ENCODE results near the gene NRDC. TPM values are rescaled to one million over a fixed set of nuclear protein-coding genes. Genes with fewer than 3 reads are reported as not detected.

NRDC gene
- total RNA-seq, 1 donor from 2014 or later = 94.3 TPM

GRCh38 chr1:51871351-51871975 is 7.1 kb downstream of the NRDC start:
- H3K27me3 ChIP-seq = no peaks in the 10 kb centered on the region
- intact Hi-C loops (cut with DNase I) = loop anchor here (10.0 kb wide), 1 partner anchor 823 kb away; the partner anchor contains the start of gene COA7
- H3K4me3 ChIP-seq = no peak overlapping the region
- H3K9me3 ChIP-seq = no peaks in the 10 kb centered on the region
- DNase-seq (ENCODE audit: extremely low spot score in 2 of 2) = no peak
- no peak overlapping the region for H3K27ac ChIP-seq
- H3K4me1 ChIP-seq = peaks cover 56% of the 10 kb centered on the region
- TF ChIP-seq POLR2A (IDR thresholded peaks at IDR 0.05) (no peak), POLR2AphosphoS5 (IDR thresholded peaks at IDR 0.05; ENCODE audit: insufficient read depth in 1 of 2, low read depth in 1 of 2) (no peak)
- no peaks in the 10 kb centered on the region for H3K36me3 ChIP-seq

- Histone ChIP-seq H3K4me3 (no peak overlapping the region), H3K4me1 (peaks cover 49% of the 10 kb centered on the region), H3K27ac (no peak overlapping the region), H3K27me3 (no peaks in the 10 kb centered on the region), H3K36me3 (no peaks in the 10 kb centered on the region), H3K9me3 (no peaks in the 10 kb centered on the region)
- intact Hi-C loops (cut with DNase I) = loop anchor here (10.0 kb wide), 1 partner anchor 824 kb away; the partner anchor contains the start of gene COA7
- TF ChIP-seq CTCF (IDR thresholded peaks at IDR 0.05) (no peak), POLR2A (IDR thresholded peaks at IDR 0.05) (no peak), POLR2AphosphoS5 (IDR thresholded peaks at IDR 0.05; ENCODE audit: insufficient read depth in 1 of 2, low read depth in 1 of 2) (no peak)
- no peak for DNase-seq (ENCODE audit: extremely low spot score in 2 of 2)
Measured at GRCh38 chr1:51870603-51871350, 7.8 kb downstream of the NRDC start.

GRCh38 chr1:51867479-51868232 is 10.9 kb downstream of the NRDC start:
- intact Hi-C loops (cut with DNase I) = no loop called here
- Histone ChIP-seq H3K4me1 (peaks cover 20% of the 10 kb centered on the region), H3K9me3 (no peaks in the 10 kb centered on the region), H3K4me3 (no peak overlapping the region), H3K36me3 (no peaks in the 10 kb centered on the region), H3K27me3 (no peaks in the 10 kb centered on the region), H3K27ac (no peak overlapping the region)
- DNase-seq (ENCODE audit: extremely low spot score in 2 of 2) = no peak
- TF ChIP-seq CTCF (IDR thresholded peaks at IDR 0.05) = no peak
- TF ChIP-seq POLR2AphosphoS5 (IDR thresholded peaks at IDR 0.05; ENCODE audit: insufficient read depth in 1 of 2, low read depth in 1 of 2) = no peak
- TF ChIP-seq POLR2A (IDR thresholded peaks at IDR 0.05) = no peak

- no peak overlapping the region for H3K27ac ChIP-seq
- intact Hi-C loops (cut with DNase I) = no loop called here
- H3K36me3 ChIP-seq = no peaks in the 10 kb centered on the region
- no peak for DNase-seq (ENCODE audit: extremely low spot score in 2 of 2)
- H3K27me3 ChIP-seq = no peaks in the 10 kb centered on the region
- no peaks in the 10 kb centered on the region for H3K9me3 ChIP-seq
- H3K4me1 ChIP-seq = no peaks in the 10 kb centered on the region
- H3K4me3 ChIP-seq = no peak overlapping the region
- TF ChIP-seq POLR2A (IDR thresholded peaks at IDR 0.05) = no peak
- no peak for TF ChIP-seq CTCF (IDR thresholded peaks at IDR 0.05)
- no peak for TF ChIP-seq POLR2AphosphoS5 (IDR thresholded peaks at IDR 0.05; ENCODE audit: insufficient read depth in 1 of 2, low read depth in 1 of 2)
Measured at GRCh38 chr1:51863384-51863783, 15.1 kb downstream of the NRDC start.

GRCh38 chr1:51861669-51862068 is 16.9 kb downstream of the NRDC start:
- no peak for DNase-seq (ENCODE audit: extremely low spot score in 2 of 2)
- Histone ChIP-seq H3K27ac (no peak overlapping the region), H3K27me3 (no peaks in the 10 kb centered on the region), H3K4me1 (peaks cover 13% of the 10 kb centered on the region), H3K9me3 (no peaks in the 10 kb centered on the region), H3K36me3 (no peaks in the 10 kb centered on the region), H3K4me3 (no peak overlapping the region)
- TF ChIP-seq POLR2A (IDR thresholded peaks at IDR 0.05) (no peak), POLR2AphosphoS5 (IDR thresholded peaks at IDR 0.05; ENCODE audit: insufficient read depth in 1 of 2, low read depth in 1 of 2) (no peak), CTCF (IDR thresholded peaks at IDR 0.05) (no peak)
- intact Hi-C loops (cut with DNase I) = no loop called here

Data from vagina (tissue), 2 donors.